NCI-H526 treated with DMSO at 0.1 percent for 48 hours (cell line): ENCODE measurements around the gene PLAC8.
"Not testable (repeated sequence)": the region's sequence is repeated elsewhere in the genome, so short reads cannot be mapped to it uniquely, and the experiment has no call there.

Experiments used
- DNase-seq: peaks from one replicate; lab custom pipeline; 2025; lab: John Stamatoyannopoulos, UW

The PLAC8 gene

GRCh38 chr4:83067058-83067639 is 47.4 kb downstream of the PLAC8 start:
- DNase-seq = no peak

GRCh38 chr4:83065266-83065665 is 49.3 kb downstream of the PLAC8 start:
- DNase-seq = no peak

- no peak for DNase-seq
Measured at GRCh38 chr4:83062739-83063138, 51.8 kb downstream of the PLAC8 start.

GRCh38 chr4:83054928-83055327 is 59.6 kb downstream of the PLAC8 start:
- no peak for DNase-seq

GRCh38 chr4:83048781-83049180 is 65.7 kb downstream of the PLAC8 start:
- not testable (repeated sequence) for DNase-seq

- no peak for DNase-seq
Measured at GRCh38 chr4:83046693-83047473, 67.6 kb downstream of the PLAC8 start.

GRCh38 chr4:83043801-83044407 is 70.6 kb downstream of the PLAC8 start:
- DNase-seq = no peak

GRCh38 chr4:83043157-83043556 is 71.4 kb downstream of the PLAC8 start:
- DNase-seq = not testable (repeated sequence)

- no peak for DNase-seq
Measured at GRCh38 chr4:83040269-83040668, 74.3 kb downstream of the PLAC8 start.
